Glutamatergic neuron (in vitro differentiated cells): ENCODE data around the gene CEP63. TPM values are rescaled to one million over a fixed set of nuclear protein-coding genes. Genes with fewer than 3 reads are reported as not detected.

Experiments used
- DNase-seq: peaks from one replicate; pipeline ENCODE4 v3.0.0; 2022
- H3K27ac Mint-ChIP-seq: one replicate; pipeline ENCODE4 v1.8.0; 2020; ENCODE audit warnings: mild to moderate bottlenecking, mixed read lengths, inconsistent platforms; ENCODE audit not compliant: unreplicated experiment
- H3K27me3 Mint-ChIP-seq: one replicate; pipeline ENCODE4 v1.8.0; 2020; ENCODE audit warnings: mild to moderate bottlenecking, moderate library complexity, mixed read lengths, inconsistent platforms; ENCODE audit not compliant: unreplicated experiment
- H3K36me3 Mint-ChIP-seq: one replicate; pipeline ENCODE4 v1.8.0; 2020; ENCODE audit warnings: mild to moderate bottlenecking, mixed read lengths, inconsistent platforms; ENCODE audit not compliant: unreplicated experiment
- H3K4me1 Mint-ChIP-seq: one replicate; pipeline ENCODE4 v1.8.0; 2020; ENCODE audit warnings: mild to moderate bottlenecking, low read depth, mixed read lengths, inconsistent platforms; ENCODE audit not compliant: unreplicated experiment
- H3K4me3 Mint-ChIP-seq: one replicate; pipeline ENCODE4 v1.8.0; 2020; ENCODE audit warnings: mild to moderate bottlenecking, mixed read lengths, inconsistent platforms; ENCODE audit not compliant: unreplicated experiment
- H3K9me3 Mint-ChIP-seq: one replicate; pipeline ENCODE4 v1.8.0; 2020; ENCODE audit warnings: mild to moderate bottlenecking, moderate library complexity, mixed read lengths, inconsistent platforms; ENCODE audit not compliant: unreplicated experiment
- CTCF ChIP-seq: fragments of 200-600 bp; sonication (generic); IDR thresholded peaks from one replicate; pipeline ENCODE4 v1.5.0; 2021; ENCODE audit not compliant: partially characterized antibody, unreplicated experiment
- total RNA-seq: library from RNA; stranded (reverse); fragmentation: NEBNext Ultra II Directional; extraction: Animal tissue kit (Norgen Biotek cat#: 25700); gene quantifications from one replicate; pipeline ENCODE4 v1.2.1, GENCODE V29; 2021; ENCODE audit not compliant: unreplicated experiment

The CEP63 gene
- total RNA-seq, 1 donor from 2014 or later = 37.8 TPM

GRCh38 chr3:134445636-134446035 lies 40.2 kb upstream of the CEP63 start:
- peaks cover 12% of the 10 kb centered on the region for H3K36me3 Mint-ChIP-seq
- no peak for DNase-seq
- no peak for TF ChIP-seq CTCF
- peaks cover 5% of the 10 kb centered on the region for H3K4me1 Mint-ChIP-seq
- peaks cover 6% of the 10 kb centered on the region for H3K9me3 Mint-ChIP-seq
- H3K27me3 Mint-ChIP-seq = peaks cover 4% of the 10 kb centered on the region
- H3K27ac Mint-ChIP-seq = no peak overlapping the region
- no peak overlapping the region for H3K4me3 Mint-ChIP-seq

GRCh38 chr3:134446800-134447199 lies 39.1 kb upstream of the CEP63 start:
- TF ChIP-seq CTCF = no peak
- Mint-ChIP-seq H3K36me3 (peaks cover 12% of the 10 kb centered on the region), H3K27me3 (peaks cover 2% of the 10 kb centered on the region), H3K9me3 (peaks cover 6% of the 10 kb centered on the region), H3K4me3 (no peak overlapping the region), H3K4me1 (peaks cover 5% of the 10 kb centered on the region), H3K27ac (no peak overlapping the region)
- no peak for DNase-seq

GRCh38 chr3:134447351-134447750 lies 38.5 kb upstream of the CEP63 start:
- Mint-ChIP-seq H3K4me3 (no peak overlapping the region), H3K27ac (no peak overlapping the region), H3K36me3 (peaks cover 17% of the 10 kb centered on the region), H3K9me3 (peaks cover 9% of the 10 kb centered on the region), H3K4me1 (peaks cover 5% of the 10 kb centered on the region), H3K27me3 (peaks cover 2% of the 10 kb centered on the region)
- no peak for DNase-seq
- TF ChIP-seq CTCF = no peak

GRCh38 chr3:134448664-134449063 lies 37.2 kb upstream of the CEP63 start:
- Mint-ChIP-seq H3K36me3 (peaks cover 17% of the 10 kb centered on the region), H3K27me3 (peaks cover 6% of the 10 kb centered on the region), H3K4me1 (peaks cover 5% of the 10 kb centered on the region), H3K4me3 (no peak overlapping the region), H3K9me3 (peaks cover 9% of the 10 kb centered on the region), H3K27ac (no peak overlapping the region)
- DNase-seq = no peak
- no peak for TF ChIP-seq CTCF

- peaks cover 5% of the 10 kb centered on the region for H3K4me1 Mint-ChIP-seq
- peaks cover 6% of the 10 kb centered on the region for H3K27me3 Mint-ChIP-seq
- no peak for DNase-seq
- peaks cover 17% of the 10 kb centered on the region for H3K36me3 Mint-ChIP-seq
- H3K27ac Mint-ChIP-seq = no peak overlapping the region
- H3K9me3 Mint-ChIP-seq = peaks cover 9% of the 10 kb centered on the region
- TF ChIP-seq CTCF = no peak
- no peak overlapping the region for H3K4me3 Mint-ChIP-seq
These were observed 36.6 kb upstream of the CEP63 start for GRCh38 chr3:134449277-134449676.
